GM12878 (cell line): ENCODE results near the gene GPR18.

Source experiments
- EZH2 ChIP-seq: IDR thresholded peaks from 2 replicates; pipeline ENCODE4 v1.6.1; 2012; ENCODE audit warnings: low read depth, mild to moderate bottlenecking, control low read depth, inconsistent platforms, low read length, borderline replicate concordance; ENCODE audit not compliant: control insufficient read depth
- FOS ChIP-seq: IDR thresholded peaks from 3 replicates; pipeline ENCODE4 v1.6.1; 2011; ENCODE audit warnings: borderline replicate concordance; ENCODE audit not compliant: insufficient read length; ENCODE audit errors: extremely low read depth
- GATAD2B ChIP-seq: fragments of 450-650 bp; conservative IDR thresholded peaks from 2 replicates; pipeline ENCODE4 v1.6.1; 2017; ENCODE audit warnings: low read depth, mild to moderate bottlenecking, moderate library complexity
- RAD21 ChIP-seq: IDR thresholded peaks from 2 replicates; pipeline ENCODE4 v1.6.1; 2011; ENCODE audit warnings: mild to moderate bottlenecking, low read depth, low read length, moderate library complexity; ENCODE audit not compliant: insufficient read depth
- RCOR1 ChIP-seq: conservative IDR thresholded peaks from 2 replicates; pipeline ENCODE4 v1.6.1; 2012; ENCODE audit warnings: low read depth, low read length, improper control_type of control experiment
- SUZ12 ChIP-seq: fragments of 200-600 bp; sonication (generic); IDR thresholded peaks from one replicate; pipeline ENCODE4 v1.6.1; 2018; ENCODE audit warnings: antibody characterized with exemption, mild to moderate bottlenecking; ENCODE audit not compliant: unreplicated experiment
- TF ChIP-seq, protein P1 (sequence below): IDR thresholded peaks from 2 replicates; pipeline ENCODE4 v1.6.1; 2012; ENCODE audit warnings: mild to moderate bottlenecking, low read depth, low read length
- TF ChIP-seq, protein P2 (sequence below): fragments of 450-650 bp; IDR thresholded peaks from 2 replicates; pipeline ENCODE4 v1.6.1; 2017; ENCODE audit warnings: mild to moderate bottlenecking

DNA sequence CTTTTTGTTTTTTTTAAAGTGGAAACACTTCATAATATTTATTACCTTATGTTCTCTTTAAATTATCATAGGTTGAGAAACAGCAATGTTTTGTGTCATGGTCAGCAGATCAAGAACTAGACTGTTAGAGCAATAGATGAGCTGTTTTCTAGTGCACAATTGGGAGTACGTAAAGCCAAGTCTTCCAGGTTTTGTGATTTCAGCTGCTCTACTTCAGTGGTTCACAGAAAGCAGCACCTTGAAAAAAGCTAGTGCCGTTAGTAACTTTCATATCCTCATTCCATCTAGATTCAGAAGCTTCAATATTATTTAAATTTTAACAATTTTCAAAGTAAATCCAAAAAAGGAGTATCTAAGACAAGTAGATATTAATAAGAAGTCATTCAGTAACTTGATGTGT lies 1.9 kb downstream of the GPR18 start:
- TF ChIP-seq SUZ12 (no peak), RAD21 (no peak), FOS (no peak), GATAD2B (no peak), RCOR1 (no peak), EZH2 (no peak)
- TF ChIP-seq, protein P1, sequence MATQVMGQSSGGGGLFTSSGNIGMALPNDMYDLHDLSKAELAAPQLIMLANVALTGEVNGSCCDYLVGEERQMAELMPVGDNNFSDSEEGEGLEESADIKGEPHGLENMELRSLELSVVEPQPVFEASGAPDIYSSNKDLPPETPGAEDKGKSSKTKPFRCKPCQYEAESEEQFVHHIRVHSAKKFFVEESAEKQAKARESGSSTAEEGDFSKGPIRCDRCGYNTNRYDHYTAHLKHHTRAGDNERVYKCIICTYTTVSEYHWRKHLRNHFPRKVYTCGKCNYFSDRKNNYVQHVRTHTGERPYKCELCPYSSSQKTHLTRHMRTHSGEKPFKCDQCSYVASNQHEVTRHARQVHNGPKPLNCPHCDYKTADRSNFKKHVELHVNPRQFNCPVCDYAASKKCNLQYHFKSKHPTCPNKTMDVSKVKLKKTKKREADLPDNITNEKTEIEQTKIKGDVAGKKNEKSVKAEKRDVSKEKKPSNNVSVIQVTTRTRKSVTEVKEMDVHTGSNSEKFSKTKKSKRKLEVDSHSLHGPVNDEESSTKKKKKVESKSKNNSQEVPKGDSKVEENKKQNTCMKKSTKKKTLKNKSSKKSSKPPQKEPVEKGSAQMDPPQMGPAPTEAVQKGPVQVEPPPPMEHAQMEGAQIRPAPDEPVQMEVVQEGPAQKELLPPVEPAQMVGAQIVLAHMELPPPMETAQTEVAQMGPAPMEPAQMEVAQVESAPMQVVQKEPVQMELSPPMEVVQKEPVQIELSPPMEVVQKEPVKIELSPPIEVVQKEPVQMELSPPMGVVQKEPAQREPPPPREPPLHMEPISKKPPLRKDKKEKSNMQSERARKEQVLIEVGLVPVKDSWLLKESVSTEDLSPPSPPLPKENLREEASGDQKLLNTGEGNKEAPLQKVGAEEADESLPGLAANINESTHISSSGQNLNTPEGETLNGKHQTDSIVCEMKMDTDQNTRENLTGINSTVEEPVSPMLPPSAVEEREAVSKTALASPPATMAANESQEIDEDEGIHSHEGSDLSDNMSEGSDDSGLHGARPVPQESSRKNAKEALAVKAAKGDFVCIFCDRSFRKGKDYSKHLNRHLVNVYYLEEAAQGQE = no peak
- TF ChIP-seq, protein P2, sequence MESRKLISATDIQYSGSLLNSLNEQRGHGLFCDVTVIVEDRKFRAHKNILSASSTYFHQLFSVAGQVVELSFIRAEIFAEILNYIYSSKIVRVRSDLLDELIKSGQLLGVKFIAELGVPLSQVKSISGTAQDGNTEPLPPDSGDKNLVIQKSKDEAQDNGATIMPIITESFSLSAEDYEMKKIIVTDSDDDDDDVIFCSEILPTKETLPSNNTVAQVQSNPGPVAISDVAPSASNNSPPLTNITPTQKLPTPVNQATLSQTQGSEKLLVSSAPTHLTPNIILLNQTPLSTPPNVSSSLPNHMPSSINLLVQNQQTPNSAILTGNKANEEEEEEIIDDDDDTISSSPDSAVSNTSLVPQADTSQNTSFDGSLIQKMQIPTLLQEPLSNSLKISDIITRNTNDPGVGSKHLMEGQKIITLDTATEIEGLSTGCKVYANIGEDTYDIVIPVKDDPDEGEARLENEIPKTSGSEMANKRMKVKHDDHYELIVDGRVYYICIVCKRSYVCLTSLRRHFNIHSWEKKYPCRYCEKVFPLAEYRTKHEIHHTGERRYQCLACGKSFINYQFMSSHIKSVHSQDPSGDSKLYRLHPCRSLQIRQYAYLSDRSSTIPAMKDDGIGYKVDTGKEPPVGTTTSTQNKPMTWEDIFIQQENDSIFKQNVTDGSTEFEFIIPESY = no peak
